RKO (cell line): ENCODE measurements around the gene FMO3.
A peak's percentile ranks its signal among the peaks of the same experiment; 100 is the strongest.

Experiments used
- DNase-seq: peaks from one replicate; pipeline ENCODE4 v3.0.0-alpha.2; 2016; ENCODE audit warnings: low spot score

The FMO3 gene

GRCh38 chr1:171090604-171091003 lies at the start of gene FMO3:
Gene FMO3 (plus strand): TSS chr1:171090905. CDS start chr1:171092659, 1,754 bp downstream.
- no peak for DNase-seq

- DNase-seq, result no peak
Observed at GRCh38 chr1:171048014-171048413, 42.7 kb upstream of the FMO3 start.

GRCh38 chr1:171052977-171053376 lies 37.7 kb upstream of the FMO3 start:
- no peak for DNase-seq

GRCh38 chr1:171055966-171056643 lies 34.6 kb upstream of the FMO3 start:
- no peak for DNase-seq

GRCh38 chr1:171061425-171062143 lies 29.1 kb upstream of the FMO3 start:
- DNase-seq, result no peak

GRCh38 chr1:171062902-171063301 lies 27.8 kb upstream of the FMO3 start:
- DNase-seq, result no peak

GRCh38 chr1:171075041-171075440 lies 15.7 kb upstream of the FMO3 start:
- no peak for DNase-seq

- peak; percentile 56 for DNase-seq
Observed at GRCh38 chr1:171081314-171081753, 9.4 kb upstream of the FMO3 start.

- no peak for DNase-seq
Observed at GRCh38 chr1:171081763-171082201, 8.9 kb upstream of the FMO3 start.

GRCh38 chr1:171082606-171083005 lies 8.1 kb upstream of the FMO3 start:
- no peak for DNase-seq

- no peak for DNase-seq
Observed at GRCh38 chr1:171083222-171083621, 7.5 kb upstream of the FMO3 start.

GRCh38 chr1:171084091-171084490 lies 6.6 kb upstream of the FMO3 start:
- no peak for DNase-seq

GRCh38 chr1:171084870-171085269 lies 5.8 kb upstream of the FMO3 start:
- DNase-seq, result no peak

- no peak for DNase-seq
Observed at GRCh38 chr1:171087896-171088295, 2.8 kb upstream of the FMO3 start.

- no peak for DNase-seq
Observed at GRCh38 chr1:171103862-171104261, 13.2 kb downstream of the FMO3 start.

- no peak for DNase-seq
Observed at GRCh38 chr1:171107262-171107940, 16.7 kb downstream of the FMO3 start.

GRCh38 chr1:171107969-171108368 lies 17.3 kb downstream of the FMO3 start:
- DNase-seq, result no peak

GRCh38 chr1:171109966-171110365 lies 19.3 kb downstream of the FMO3 start:
- DNase-seq, result no peak

GRCh38 chr1:171110621-171111326 lies 20.1 kb downstream of the FMO3 start:
- DNase-seq, result no peak

GRCh38 chr1:171112119-171112518 lies 21.4 kb downstream of the FMO3 start:
- DNase-seq, result no peak

GRCh38 chr1:171113382-171113781 lies 22.7 kb downstream of the FMO3 start:
- no peak for DNase-seq

- DNase-seq, result no peak
Observed at GRCh38 chr1:171115280-171115897, 24.7 kb downstream of the FMO3 start.
